CD4-positive, alpha-beta T cell treated with Interferon gamma for 1 hour (primary cell): ENCODE data around the gene AK8.
A peak's percentile ranks its signal among the peaks of the same experiment; 100 is the strongest.

ENCODE experiments used
- DNase-seq: peaks from one replicate; pipeline ENCODE4 v3.0.0-alpha.2; 2020

Gene AK8

GRCh38 chr9:132769906-132770769 lies 107.9 kb downstream of the AK8 start:
- DNase-seq = peak; percentile 58

GRCh38 chr9:132768932-132769905 lies 108.9 kb downstream of the AK8 start:
- DNase-seq = peak; percentile 72

DNA sequence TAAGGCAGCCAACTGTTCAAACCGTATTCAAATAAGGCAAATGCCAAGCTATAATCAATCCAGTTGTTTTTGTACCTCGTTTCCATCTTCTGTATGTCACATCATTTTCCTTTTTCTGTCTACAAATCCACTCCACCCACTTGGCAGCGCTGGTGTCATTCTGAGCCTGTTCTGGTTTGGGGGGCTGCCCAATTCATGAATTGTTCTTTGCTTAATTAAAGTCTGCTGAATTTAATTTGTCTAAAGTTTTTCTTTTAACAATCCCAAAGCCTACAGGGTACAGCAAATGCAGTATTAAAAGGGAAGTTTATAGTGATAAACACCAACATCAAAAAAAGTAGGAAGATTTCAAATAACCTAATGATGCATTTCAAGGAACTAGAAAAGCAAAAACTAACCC lies 114.5 kb downstream of the AK8 start:
- DNase-seq = no peak

GRCh38 chr9:132762896-132763295 lies 115.2 kb downstream of the AK8 start:
- DNase-seq = no peak

GRCh38 chr9:132761602-132762001 lies 116.5 kb downstream of the AK8 start:
- DNase-seq = no peak

- DNase-seq = no peak
Observed at GRCh38 chr9:132760057-132760456, 118.0 kb downstream of the AK8 start.

DNA sequence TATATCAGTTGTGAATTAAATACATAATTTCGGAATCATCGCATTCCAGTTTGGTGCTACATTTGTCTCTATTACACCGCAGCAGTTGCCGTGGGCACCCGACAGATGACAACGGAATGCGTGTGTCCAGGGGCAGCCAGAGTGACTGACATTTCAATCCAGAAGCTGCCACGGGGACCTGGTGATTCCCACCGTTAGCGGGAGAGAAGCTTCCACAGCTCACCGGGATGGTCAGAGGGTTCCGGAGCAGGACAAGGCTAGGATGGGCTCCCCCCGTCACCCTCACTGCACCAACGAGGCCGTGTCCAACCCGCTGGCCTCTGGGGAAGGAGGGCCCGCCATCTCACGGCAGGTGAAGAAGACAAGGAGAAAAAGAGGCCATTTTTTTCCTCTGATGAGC lies 121.1 kb downstream of the AK8 start:
- no peak for DNase-seq

- DNase-seq = no peak
Observed at GRCh38 chr9:132756214-132756845, 121.8 kb downstream of the AK8 start.

- no peak for DNase-seq
Observed at GRCh38 chr9:132755096-132755495, 123.0 kb downstream of the AK8 start.

- DNase-seq = no peak
Observed at GRCh38 chr9:132754236-132754635, 123.8 kb downstream of the AK8 start.

DNA sequence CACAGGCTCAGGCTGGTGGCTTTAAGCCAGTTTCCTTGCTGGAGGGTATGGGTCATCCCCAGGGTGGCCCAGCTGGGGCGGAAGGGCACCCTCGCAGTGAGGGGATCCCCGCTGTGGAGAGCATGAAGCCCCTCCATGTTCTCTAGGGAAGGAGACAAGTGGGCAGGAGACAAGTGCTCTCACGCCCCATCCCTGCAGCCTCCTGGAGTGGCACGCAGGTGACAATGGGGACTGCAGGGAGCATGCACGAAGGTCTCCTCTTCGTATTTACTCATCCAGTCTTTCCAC lies 124.5 kb downstream of the AK8 start:
- no peak for DNase-seq

DNA sequence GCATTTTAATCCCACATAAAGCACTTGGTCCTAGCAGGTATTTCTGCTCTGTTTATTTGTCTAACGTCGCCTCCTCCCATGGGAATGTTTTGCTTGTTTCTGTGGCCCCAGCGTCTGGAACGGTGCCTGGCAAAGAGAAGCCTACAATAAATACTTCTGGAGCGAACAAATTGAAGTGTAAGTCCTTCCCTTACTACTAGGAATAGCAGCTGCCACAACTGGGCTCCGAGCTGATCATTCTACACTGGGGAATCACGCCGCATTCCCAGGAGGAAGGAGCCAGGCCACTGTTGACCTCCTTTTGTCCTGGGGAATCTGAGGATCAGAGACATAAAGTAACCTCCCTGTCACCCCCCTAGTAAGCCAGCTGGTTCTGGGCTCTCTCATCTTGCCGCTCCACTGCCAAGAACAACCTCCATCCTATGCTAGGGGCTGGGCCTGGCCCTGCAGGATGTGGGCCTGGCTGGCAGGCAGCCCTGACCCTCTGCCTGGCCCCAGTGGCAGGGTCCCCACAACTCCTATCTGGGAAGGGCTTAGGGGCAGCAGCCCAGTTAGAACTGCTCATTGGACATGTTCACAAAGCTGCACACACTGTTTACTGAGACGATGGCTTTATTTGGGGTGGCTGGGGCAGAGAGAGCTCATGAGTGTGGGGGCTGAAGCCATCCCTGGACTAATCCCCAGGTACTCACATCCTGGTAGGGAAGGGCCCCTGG lies 125.0 kb downstream of the AK8 start:
- no peak for DNase-seq

DNA sequence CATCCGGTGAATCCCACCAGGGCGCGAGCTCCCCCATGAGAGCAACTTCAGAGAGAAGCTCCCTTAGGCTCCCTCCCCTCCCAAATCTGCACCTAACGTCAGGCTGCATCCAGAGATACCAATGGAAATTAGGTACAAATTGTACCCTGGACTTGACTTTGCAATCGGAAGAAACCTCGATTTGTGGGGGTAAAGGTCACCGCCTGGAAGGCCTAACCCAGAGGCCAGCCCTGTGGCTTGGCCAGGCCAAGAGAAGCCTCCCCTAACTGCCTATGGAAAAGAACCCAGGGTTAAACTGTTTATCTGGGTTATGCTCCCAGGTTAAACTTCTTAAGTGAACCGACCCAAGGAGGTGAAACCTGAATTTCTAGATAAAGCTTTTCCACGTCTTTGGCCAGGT lies 127.4 kb downstream of the AK8 start:
- DNase-seq = no peak

- no peak for DNase-seq
Observed at GRCh38 chr9:132749306-132749705, 128.8 kb downstream of the AK8 start.

GRCh38 chr9:132748450-132748849 lies 129.6 kb downstream of the AK8 start:
- DNase-seq = no peak

DNA sequence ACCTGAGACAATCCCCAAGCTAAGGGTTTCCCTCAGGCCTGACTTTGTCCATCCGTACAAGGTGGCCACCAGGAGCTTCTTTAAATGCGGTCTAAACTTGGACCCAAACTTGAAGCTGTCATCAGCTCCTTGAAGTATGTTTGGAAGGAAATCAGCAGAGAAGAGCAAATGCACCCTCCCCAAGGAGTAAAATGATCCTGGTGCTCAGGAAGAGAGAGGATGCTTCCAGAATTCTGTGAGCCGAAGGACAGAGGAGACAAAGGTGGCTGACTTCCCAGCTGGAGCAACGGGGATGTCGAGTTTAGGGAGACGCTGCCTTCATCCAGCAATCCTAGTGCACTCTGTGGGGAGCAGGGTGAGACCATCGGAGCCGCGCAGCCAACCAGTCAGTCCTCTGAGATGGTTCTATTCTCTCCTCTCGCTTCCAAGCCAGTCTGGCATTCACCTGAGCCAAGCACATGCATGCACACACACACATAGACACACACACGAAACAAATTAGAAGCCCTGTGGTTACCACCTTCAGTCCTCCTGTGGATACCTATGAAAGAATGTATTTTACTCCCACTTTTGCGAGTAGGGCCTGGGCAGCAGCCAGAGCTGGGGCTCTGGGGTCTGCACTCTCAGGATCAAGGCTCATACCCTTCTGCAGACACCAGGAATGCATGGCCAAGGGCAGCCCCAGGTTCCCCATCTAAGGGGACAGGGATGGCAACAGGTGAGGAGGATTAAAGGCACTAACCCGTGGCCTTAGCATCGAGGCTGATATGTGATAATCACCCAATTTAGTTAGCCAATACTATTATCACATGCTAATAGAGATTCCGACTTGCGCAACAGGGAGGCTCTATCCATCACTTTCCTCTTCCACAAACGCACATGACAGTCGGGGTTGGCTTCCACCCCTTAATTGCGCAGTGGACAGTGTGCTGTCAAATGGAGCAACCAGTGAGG lies 132.1 kb downstream of the AK8 start:
- no peak for DNase-seq

- DNase-seq = no peak
Observed at GRCh38 chr9:132744881-132745755, 133.0 kb downstream of the AK8 start.

DNA sequence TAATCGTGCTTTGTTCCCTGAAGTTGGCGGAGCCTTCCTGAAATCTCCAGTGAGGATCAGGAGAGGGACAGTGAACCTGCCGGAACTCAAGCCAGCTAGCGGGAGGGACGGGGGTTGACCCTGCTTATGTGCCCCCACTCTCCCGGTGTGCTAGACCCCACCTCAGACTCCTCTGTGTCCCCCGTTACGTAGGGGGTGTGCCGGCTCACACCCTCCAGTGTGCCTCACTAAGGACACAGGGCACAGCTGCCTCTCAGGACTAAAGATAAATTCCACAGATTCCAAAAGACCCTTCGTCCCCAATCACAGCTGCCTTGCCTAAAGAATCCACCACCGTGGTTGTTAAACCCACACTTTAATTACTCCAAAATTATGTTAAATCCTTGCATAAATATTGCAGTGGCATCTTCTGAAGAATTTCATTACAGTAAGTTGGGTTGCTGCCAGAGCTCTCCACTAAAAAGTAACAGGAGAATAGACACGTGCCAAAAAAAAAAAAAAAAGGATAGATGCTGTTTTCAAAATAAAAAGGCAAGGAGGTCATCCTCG lies 134.1 kb downstream of the AK8 start:
- no peak for DNase-seq

- no peak for DNase-seq
Observed at GRCh38 chr9:132742821-132743311, 135.2 kb downstream of the AK8 start.
